Cardiac septum (tissue), 1 donor: Measurements from ENCODE around the gene TRH. TPM values are rescaled to one million over a fixed set of nuclear protein-coding genes. Genes with fewer than 3 reads are reported as not detected.

Experiments used
- DNase-seq: peaks from one replicate; pipeline ENCODE4 v3.0.0-alpha.2; 2020; ENCODE audit warnings: low spot score
- intact Hi-C: fragments of 100-400 bp; cut with DNase I; formaldehyde crosslinking; loops from one replicate; pipeline ENCODE4 v1.14.0; 2022
- long read RNA-seq: library from polyadenylated mRNA; unstranded; transcript quantifications from one replicate; pipeline ENCODE4 v2.0.0, GENCODE V29; 2021
- total RNA-seq: library from RNA; stranded (reverse); fragmentation: NEBNext Ultra II Directional; extraction: Animal tissue kit (Norgen Biotek cat#: 25700); gene quantifications from one replicate; pipeline ENCODE4 v1.2.1, GENCODE V29; 2021
- donor health status: DM: no; HTN: no; CAD: no.

Gene TRH, protein sequence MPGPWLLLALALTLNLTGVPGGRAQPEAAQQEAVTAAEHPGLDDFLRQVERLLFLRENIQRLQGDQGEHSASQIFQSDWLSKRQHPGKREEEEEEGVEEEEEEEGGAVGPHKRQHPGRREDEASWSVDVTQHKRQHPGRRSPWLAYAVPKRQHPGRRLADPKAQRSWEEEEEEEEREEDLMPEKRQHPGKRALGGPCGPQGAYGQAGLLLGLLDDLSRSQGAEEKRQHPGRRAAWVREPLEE
- not detected for total RNA-seq
- long read RNA-seq: 0 reads

DNA sequence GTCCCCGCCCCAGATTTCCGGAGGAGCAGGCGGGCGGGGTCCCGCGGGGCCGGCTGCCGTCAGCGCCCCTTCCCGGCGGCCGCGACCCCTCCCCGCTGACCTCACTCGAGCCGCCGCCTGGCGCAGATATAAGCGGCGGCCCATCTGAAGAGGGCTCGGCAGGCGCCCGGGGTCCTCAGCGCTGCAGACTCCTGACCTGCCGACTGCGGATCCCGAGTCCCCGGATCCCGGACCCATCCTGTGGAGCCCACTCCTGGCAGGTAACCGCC, at the start of gene TRH:
TSS of gene TRH (plus strand) at position 157 of the 269 bp plus-strand sequence. CDS start 1,097 bp downstream, outside the sequence.
- intact Hi-C loops: no loop called here
- no peak for DNase-seq

DNA sequence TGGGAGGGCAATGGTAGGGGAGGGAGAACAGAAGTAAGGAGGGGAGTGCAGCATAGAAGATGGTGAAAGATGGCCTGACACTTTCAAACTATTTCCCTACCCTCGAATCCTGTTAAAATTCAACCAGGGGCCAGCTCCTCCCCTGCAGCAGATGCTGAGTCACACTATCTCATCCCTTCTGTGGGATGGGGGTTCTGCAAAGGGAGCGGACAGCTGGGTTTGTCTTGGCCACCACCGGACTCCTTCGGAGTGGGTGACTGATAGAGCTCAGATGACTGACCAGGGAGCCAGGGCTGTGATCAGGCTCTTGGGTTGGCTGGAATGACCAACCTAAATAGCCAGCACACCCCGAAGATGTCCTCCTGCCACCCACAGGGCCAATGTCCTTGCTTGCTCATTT, 47.4 kb upstream of the TRH start:
- no peak for DNase-seq
- intact Hi-C loops: no loop called here

DNA sequence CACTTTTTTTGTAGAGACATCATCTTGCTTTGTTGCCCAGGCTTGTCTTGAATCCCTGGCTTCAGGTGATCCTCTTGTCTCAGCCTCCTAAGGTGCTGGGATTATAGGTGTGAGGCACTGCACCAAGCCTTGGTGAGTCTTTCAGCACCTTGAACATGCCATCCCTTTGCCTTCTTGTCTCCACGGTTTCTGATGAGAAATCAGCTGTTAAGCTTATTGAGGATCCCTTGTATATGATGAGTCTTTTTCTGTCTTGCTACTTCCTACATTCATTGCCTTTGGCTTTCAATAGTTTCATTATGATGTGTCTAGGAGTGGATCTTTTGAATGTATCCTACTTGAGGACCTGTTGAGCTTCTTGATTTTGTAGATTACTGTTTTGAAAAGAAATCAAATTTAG, 45.1 kb upstream of the TRH start:
- intact Hi-C loops: no loop called here
- no peak for DNase-seq

DNA sequence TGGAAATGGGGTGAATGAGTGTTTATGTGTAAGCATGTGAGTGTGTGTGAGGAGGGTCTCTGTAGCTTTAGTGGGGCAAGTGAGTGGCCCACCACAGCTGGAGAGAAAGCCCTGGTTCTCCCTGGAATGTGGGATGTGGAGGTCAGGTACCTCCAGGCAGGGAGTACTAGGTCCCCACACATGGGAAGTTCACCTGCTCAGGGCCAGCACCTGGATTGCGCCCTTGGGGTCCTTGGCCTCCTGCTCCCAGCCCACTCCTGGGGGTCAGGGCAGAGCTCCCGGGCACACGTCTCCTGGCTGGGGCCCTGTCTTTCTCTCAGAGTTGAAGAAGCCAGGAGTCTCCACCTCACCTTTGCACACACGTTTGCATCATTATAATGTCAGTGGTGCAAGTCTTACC, 41.0 kb upstream of the TRH start:
- no peak for DNase-seq
- intact Hi-C loops: loop anchor here (5.0 kb wide), 2 partner anchors 106 to 286 kb away; no protein-coding TSS in a partner anchor

DNA sequence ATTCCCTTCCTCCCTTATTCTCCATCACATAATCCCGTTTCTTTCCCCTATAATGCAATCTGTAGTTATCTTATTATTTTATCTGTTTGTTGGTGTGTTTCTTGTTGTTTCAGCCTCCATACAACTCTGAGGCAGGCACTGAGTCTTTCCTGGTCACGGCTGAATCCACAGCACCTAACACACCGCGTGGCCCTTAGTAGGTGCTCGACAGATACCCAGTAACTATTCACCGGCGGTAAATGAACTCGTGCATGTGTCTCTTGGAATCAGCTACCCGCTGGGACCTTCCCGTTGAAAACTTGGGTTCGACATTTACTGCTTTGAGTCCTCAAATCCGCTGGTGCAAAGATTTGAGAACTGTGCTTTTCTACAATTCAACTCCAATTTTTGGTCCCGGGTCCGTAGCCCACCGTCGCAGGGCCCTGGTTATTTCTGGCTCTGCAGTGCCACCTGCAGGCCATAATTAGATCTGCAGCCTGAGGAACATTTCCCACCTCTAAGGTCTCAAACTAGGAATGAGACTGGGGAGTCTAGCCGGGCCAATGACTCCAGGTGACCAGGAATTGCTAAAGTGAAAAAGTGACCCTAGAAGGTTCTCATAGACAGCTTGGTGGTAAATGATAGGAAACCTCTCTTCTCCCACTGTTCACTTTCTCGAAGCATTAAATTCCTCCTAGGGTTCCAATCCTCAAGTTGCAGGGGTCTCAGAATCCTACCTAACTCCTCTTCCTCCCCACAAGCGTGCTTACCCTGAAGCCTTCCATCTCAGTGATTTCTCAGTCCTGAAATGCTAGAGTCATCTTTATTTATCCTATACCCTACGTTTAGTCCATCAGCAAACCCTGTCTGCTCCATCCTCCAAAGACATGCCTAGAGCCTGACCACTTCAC, 40.0 kb upstream of the TRH start:
- intact Hi-C loops: loop anchor here (2.0 to 5.0 kb wide), 4 partner anchors 107 to 442 kb away; no protein-coding TSS in a partner anchor
- no peak for DNase-seq

DNA sequence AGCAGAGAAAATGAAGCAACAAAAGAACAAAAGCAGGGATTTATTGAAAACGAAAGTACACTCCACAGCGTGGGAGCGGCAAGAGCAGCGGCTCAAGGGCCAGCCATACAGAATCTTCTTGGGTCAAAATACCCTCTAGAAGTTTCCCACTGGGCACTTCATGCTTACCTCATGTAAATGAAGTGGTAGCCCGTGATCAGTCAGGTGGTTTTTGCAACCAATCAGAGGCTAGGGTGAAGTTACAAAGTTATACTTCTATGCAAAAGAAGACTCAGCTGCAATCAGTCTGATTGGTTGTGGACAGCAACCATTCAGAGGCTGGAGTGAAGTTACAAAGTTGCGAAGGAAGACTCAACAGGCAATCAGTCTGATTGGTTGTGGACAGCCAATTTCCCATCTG, 37.8 kb upstream of the TRH start:
- intact Hi-C loops: loop anchor here (5.0 kb wide), 1 partner anchor 444 kb away; no protein-coding TSS in a partner anchor
- no peak for DNase-seq

DNA sequence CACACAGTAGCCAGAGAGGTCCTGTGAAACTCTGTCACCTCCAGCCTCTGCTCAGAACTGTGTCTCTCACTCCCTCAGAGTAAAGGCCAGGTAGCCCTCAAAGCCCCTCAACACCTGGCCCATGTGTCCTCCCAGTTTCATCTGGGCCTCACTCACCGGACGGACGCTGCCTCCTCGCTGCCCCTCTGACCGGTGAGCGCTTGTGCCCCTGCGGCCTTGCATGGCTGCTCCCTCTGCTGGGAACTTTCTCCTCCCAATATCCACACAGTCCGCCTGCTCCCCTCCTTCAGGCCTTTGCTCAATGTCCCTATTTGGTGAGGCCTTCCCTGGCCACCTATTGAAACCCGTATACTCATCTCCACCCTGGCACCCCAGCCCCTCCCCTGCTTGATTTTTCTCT, 36.8 kb upstream of the TRH start:
- intact Hi-C loops: loop anchor here (5.0 kb wide), 1 partner anchor 445 kb away; no protein-coding TSS in a partner anchor
- no peak for DNase-seq

DNA sequence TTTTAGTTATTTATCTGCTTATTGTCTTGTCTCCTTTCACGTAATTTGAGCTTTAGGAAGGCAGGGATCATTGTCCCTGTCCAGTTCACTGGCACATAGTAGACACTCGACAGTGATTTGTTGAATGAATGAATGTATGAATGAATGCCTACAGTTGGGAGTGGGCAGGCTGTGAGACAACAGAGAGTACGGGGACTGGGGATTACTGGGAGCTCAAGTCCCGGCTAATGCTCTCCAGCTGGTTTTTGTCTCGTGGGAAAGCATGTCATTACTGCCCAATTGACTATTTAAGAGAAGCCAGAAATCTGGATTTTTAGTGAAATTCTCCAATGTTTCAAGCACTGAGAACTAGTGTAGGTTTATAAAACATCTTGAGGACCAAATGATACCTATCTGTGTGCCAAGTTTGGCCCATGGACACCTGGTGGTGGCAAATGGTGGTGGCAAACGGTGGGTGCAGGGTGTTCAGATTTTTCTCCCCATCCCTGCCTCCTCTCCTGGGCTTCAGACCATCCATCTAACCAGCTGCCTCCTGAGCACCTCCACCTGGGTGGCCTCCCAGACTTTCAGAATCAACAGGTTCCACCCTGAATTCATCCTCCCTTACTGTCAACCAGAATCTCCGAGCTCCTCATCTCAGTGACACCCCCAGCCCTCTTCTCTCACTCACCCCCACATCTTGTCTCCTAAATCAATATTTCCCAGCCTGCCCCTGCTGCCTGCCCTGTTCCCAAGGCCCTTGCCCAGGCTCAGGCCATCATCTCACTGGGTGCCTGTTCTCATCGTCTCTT, 36.2 kb upstream of the TRH start:
- DNase-seq: no peak
- intact Hi-C loops: loop anchor here (5.0 kb wide), 1 partner anchor 446 kb away; no protein-coding TSS in a partner anchor

DNA sequence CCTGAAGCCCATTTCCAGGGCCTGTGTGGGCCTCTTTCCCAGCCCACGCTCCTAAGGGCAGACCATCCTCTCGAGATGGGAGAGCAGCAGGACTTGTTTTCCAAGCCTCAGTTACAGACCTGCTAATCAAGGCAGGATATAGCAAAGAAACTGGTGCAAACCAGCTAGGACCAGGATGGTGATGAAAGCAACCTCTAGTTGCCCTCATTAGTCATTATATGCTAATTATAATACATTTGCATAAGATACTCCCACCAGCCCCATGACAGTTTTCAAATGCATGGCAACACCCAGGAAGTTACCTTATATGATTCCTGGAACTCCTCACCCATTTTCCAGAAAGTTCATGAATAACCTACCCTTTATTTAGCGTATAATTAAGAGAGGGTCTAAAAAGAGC, 34.4 kb upstream of the TRH start:
- intact Hi-C loops: loop anchor here (5.0 kb wide), 1 partner anchor 167 kb away; no protein-coding TSS in a partner anchor
- DNase-seq: no peak

DNA sequence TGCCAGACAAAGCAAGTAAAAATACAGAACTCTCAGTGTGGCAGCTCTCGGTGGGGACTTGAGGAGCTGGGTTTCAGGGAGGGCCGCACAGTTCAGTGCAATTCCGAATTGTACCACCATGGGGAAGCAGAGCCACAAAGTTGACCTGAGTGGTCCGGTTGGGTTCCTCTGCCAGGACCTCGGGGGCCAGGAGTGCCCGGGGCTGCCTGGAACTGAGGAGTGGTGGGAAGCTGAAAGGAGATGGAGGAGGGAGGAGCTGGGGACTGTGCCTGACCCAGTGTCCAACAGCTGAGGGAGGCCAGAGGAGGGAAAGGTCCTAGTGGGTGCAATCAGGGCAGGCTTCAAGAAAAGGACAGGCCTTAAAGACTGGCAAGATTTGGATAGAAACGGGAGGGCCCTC, 32.2 kb upstream of the TRH start:
- intact Hi-C loops: loop anchor here (5.0 kb wide), 1 partner anchor 165 kb away; no protein-coding TSS in a partner anchor
- no peak for DNase-seq

DNA sequence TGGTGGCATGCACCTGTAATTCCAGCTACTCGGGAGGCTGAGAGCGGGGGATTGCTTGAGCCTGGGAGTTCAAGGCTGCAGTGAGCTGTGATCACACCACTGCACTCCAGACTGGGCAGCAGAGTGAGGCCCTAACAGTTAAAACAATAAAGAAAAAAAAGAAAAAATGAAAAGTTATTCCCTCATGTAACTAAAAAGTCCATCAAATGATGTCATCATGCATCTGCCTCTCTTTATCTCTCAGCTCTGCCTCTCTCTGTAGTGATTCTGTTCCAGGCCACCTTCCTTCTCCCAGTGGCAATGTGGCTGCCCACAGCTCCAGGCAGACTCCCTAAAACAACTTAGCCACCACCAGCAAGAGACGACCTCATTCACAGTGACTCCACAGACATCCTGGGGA, 31.5 kb upstream of the TRH start:
- intact Hi-C loops: loop anchor here (5.0 kb wide), 1 partner anchor 164 kb away; no protein-coding TSS in a partner anchor
- no peak for DNase-seq

DNA sequence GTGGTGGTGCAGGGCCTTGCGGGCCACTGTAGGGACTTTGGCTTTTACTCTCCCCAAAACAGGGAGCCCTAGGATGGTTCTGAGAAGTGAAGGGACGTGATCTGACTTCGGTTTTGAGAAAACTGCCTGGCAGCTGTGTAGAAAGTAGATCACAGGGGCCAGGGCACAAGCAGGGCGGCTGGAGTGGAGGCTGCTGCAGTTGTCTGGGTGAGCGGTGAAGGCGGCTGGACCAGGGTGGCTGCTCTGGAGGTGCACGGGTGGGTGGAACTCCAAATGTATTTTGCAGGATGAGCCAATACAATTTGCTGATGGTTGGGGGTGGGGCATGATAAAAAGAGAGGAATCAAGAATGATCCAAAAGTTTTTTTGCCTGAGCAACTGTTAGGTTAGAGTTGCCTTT, 29.8 kb upstream of the TRH start:
- no peak for DNase-seq
- intact Hi-C loops: loop anchor here (5.0 kb wide), 1 partner anchor 163 kb away; no protein-coding TSS in a partner anchor

DNA sequence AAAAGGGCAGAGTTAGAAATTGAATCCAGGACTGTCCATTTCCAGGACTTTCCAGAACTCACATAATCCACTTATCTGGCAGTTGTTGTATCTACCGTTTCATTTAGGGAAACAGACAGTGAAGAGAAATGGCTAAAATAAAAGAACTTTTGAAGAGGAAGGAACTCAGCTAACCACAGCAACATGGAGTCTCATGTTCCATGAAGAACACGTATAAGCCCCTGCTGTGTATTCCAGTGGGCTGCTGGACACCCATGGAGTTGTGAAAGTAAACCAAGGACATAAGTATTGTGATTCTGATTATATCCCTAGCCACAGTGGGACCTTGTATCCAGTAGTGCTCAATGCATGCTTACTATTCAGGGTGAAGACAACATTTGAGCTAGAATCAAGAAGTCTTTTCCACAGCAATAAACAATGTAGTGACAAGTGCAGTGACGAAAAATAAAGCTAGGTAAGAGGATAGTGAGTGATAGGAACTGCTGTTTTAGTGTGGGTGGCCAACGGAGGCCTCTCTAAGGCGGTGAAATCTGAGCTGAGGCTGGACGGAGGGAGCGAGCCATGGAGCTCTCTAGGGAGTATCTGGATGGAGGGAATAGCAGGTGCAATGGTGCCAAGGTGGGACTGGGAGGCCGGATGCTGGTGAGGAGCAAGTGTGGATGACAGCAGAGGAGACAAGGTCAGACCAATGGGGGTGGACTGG, 26.8 kb upstream of the TRH start:
- intact Hi-C loops: no loop called here
- no peak for DNase-seq

DNA sequence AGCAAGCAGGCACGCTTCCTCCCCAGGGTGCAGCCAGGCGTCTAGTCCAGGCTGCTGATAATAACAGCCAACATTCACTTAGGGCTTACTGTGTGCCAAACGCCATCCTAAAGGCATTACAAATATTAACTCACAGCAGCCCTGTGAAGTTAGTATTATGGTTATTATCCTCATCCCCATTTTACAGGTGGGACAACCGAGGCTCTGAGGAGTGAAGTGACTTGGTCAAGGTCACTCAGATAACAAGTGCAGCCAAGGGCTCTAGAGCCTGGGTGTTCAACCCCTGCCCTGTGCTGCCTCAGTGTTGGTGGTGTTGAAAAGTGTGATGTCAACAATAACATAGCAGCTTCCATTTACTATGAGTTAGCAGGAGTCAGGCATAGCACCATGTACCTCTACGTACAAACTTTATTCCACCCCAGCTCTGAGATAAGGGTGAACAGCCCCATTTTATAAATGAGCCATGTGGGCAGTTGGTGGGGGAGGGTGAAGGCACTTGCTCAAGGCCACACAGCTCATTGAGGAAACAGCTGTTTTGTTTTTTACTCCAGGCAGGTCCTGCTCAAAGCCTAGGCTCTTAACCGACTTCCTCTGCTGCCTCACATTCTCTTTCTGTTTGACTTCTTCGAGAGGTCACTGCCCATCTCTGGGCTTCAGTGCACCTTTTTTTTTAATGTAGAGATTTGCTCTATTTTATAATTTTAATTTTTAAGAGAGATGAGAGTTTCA, 24.0 kb upstream of the TRH start:
- intact Hi-C loops: no loop called here
- DNase-seq: no peak

DNA sequence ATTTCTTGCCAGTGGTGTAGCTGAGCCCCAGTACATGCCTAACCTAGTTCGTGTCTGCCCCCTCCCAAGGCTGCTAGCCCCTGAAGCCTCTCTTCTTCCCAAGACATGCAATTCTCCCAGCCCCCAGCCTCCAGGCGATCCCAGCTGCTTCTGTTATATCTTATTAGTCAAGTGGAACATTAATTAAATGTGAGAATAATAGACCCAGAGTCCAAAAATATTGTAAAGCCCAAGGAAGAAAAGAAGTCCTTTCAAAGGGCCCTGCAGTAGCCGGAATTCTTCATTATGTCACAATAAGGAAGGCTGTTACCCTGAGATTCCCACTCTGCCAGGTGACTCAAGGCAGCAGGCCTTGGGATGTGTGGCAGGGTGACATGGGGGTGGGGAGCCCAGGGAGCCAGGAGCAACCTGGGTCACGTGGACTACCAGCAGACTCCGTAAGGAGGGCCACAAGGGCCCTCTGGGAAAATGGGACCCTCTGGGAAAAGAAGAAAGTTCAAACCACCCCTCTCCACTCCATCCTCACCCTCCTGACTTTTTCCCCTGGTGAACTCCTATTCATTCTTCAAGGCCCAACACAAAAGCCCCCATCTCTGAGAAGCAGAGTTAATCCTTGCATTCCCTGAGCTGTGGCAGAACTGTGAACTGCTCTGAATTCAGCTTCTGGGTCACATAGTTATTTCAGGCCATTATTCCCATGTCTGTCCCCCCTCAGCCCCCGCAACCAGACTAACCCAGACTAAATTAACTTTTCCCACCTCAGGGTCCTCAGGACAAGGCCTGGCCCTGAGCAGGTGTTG, 21.8 kb upstream of the TRH start:
- no peak for DNase-seq
- intact Hi-C loops: no loop called here

DNA sequence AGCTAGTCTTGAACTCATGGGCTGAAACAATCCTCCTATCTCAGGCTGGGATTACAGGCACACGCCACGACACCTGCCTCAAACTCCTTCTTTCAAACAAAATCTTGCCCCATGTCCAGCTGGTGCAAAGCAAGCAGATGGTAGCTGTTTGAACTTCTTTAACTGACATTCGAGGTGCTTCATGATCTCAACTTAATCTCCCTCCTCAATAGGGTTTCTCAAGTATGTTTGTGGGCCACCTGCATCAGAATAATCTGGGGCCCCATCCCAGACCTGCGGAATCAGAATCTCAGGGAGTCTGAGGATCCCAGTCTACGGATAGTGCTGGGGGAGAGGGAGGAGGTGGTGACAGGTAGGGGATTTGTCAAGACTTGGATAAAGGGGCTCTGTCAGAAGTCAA, 20.9 kb upstream of the TRH start:
- intact Hi-C loops: no loop called here

DNA sequence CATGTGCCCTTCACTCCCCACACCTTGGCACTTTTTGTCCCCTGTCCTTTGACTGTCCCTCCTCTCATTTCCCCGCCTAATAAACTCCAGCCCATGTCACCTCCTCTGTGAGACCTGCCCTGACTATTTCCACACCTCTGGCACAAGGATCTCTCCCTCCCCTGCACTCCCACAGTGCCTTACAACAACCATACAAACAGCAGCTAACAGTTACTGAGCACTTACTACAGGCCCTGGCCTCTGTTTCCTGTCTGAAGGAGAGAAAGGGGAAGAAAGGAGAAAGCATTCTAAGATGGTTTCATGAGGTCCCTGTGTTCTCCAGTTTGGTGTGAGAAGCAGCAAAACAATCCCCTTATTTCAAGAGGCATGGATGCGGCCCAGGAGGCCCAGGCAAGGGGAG, 20.0 kb upstream of the TRH start:
- intact Hi-C loops: no loop called here
- DNase-seq: no peak

More for the DNA sequence above, 20.9 kb upstream of the TRH start:
- DNase-seq: no peak

DNA sequence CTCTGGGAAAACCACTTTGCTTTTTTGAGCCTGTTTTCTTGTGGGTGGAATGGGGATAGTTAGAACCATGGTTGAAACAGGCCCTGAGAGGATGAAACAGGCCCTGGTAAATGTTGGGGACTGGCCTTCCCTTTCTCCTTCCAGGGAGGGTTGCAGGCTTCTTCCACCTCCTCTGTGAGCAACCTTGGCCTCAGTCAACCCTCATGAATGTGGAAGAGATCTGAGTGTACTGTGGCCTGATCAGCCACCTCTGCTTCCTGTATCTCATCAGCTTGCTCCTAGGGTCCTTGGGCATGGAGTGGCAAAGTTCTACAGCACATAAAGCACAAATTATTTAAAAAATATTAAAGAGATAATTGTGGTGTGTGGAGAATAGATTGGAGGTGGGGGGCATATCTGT, 17.6 kb upstream of the TRH start:
- DNase-seq: no peak
- intact Hi-C loops: no loop called here
